GM21360 (cell line): ENCODE data around the gene MFSD2B.
"Not testable (repeated sequence)": the region's sequence is repeated elsewhere in the genome, so short reads cannot be mapped to it uniquely, and the experiment has no call there.

ENCODE experiments used
- ATAC-seq: cut with Tn5 transposase; IDR thresholded peaks from one replicate; pipeline ENCODE4 v1.9.1; 2021; ENCODE audit warnings: mild to moderate bottlenecking, moderate library complexity; ENCODE audit not compliant: unreplicated experiment

Gene MFSD2B

GRCh38 chr2:24017711-24018110, 7.8 kb downstream of the MFSD2B start:
- no peak for ATAC-seq

- ATAC-seq, result no peak
These were observed 8.4 kb downstream of the MFSD2B start for GRCh38 chr2:24018241-24018640.

GRCh38 chr2:24019729-24020128, 9.8 kb downstream of the MFSD2B start:
- no peak for ATAC-seq

- ATAC-seq, result no peak
These were observed 10.4 kb downstream of the MFSD2B start for GRCh38 chr2:24020244-24020643.

- ATAC-seq, result no peak
These were observed 11.5 kb downstream of the MFSD2B start for GRCh38 chr2:24021122-24021998.

GRCh38 chr2:24022324-24022974, 12.6 kb downstream of the MFSD2B start:
- no peak for ATAC-seq

GRCh38 chr2:24022975-24023575, 13.2 kb downstream of the MFSD2B start:
- no peak for ATAC-seq

GRCh38 chr2:24024018-24024417, 14.1 kb downstream of the MFSD2B start:
- no peak for ATAC-seq

GRCh38 chr2:24024996-24025663, 15.2 kb downstream of the MFSD2B start:
- no peak for ATAC-seq

GRCh38 chr2:24026233-24026632, 16.3 kb downstream of the MFSD2B start:
- ATAC-seq, result no peak

GRCh38 chr2:24038786-24039499, 29.1 kb downstream of the MFSD2B start:
- no peak for ATAC-seq

- ATAC-seq, result no peak
These were observed 30.6 kb downstream of the MFSD2B start for GRCh38 chr2:24040511-24040910.

- not testable (repeated sequence) for ATAC-seq
These were observed 33.2 kb downstream of the MFSD2B start for GRCh38 chr2:24043133-24043532.

GRCh38 chr2:24045511-24046508, 35.9 kb downstream of the MFSD2B start:
- ATAC-seq, result no peak

GRCh38 chr2:24046599-24046929, 36.7 kb downstream of the MFSD2B start:
- no peak for ATAC-seq

GRCh38 chr2:24046930-24047702, 37.2 kb downstream of the MFSD2B start, which contains the start of gene WDCP:
WDCP (minus strand) TSS chr2:24047391; CDS start chr2:24039494, 7,897 bp downstream.
- peak; percentile 98 for ATAC-seq

- no peak for ATAC-seq
These were observed 37.8 kb downstream of the MFSD2B start for GRCh38 chr2:24047703-24048033.

- no peak for ATAC-seq
These were observed 39.0 kb downstream of the MFSD2B start for GRCh38 chr2:24048769-24049484.
